GM06990 (cell line): ENCODE results near the gene NOXO1.

ENCODE experiments used
- DNase-seq: peaks from one replicate; pipeline ENCODE4 v3.0.0-alpha.2; 2011; ENCODE audit not compliant: insufficient read length; ENCODE audit errors: extremely low read depth
- H3K27me3 ChIP-seq: replicated peaks from 2 replicates; pipeline ENCODE4 v1.6.0; 2011; ENCODE audit warnings: low read length; ENCODE audit not compliant: control insufficient read depth, insufficient read depth
- H3K36me3 ChIP-seq: 2 replicates; pipeline ENCODE4 v1.5.1; 2011; ENCODE audit warnings: low read length; ENCODE audit not compliant: control insufficient read depth, insufficient read depth
- H3K4me3 ChIP-seq: replicated peaks from 2 replicates; pipeline ENCODE4 v1.5.1; 2011; ENCODE audit warnings: low read depth, mild to moderate bottlenecking, control low read depth, low read length
- CTCF ChIP-seq: IDR thresholded peaks from 2 replicates; pipeline ENCODE4 v1.5.1; 2011; ENCODE audit warnings: low read length, control low read depth, mild to moderate bottlenecking, inconsistent platforms; ENCODE audit not compliant: insufficient read depth, poor library complexity, severe bottlenecking

The NOXO1 gene

GRCh38 chr16:1997494-1998359, 16.5 kb upstream of the NOXO1 start:
- peaks cover 38% of the 10 kb centered on the region for H3K36me3 ChIP-seq
- TF ChIP-seq CTCF, result no peak
- DNase-seq, result no peak
- no peak overlapping the region for H3K4me3 ChIP-seq
- no peaks in the 10 kb centered on the region for H3K27me3 ChIP-seq

- no peak for TF ChIP-seq CTCF
- Histone ChIP-seq H3K4me3 (no peak overlapping the region), H3K36me3 (peaks cover 7% of the 10 kb centered on the region), H3K27me3 (no peaks in the 10 kb centered on the region)
- peak; percentile 22 for DNase-seq
These were observed 12.5 kb upstream of the NOXO1 start for GRCh38 chr16:1993731-1994131.

- Histone ChIP-seq H3K36me3 (peaks cover 4% of the 10 kb centered on the region), H3K27me3 (no peaks in the 10 kb centered on the region), H3K4me3 (no peak overlapping the region)
- TF ChIP-seq CTCF, result no peak
- DNase-seq, result peak; percentile 26
These were observed 11.5 kb upstream of the NOXO1 start for GRCh38 chr16:1992704-1993317.

DNA sequence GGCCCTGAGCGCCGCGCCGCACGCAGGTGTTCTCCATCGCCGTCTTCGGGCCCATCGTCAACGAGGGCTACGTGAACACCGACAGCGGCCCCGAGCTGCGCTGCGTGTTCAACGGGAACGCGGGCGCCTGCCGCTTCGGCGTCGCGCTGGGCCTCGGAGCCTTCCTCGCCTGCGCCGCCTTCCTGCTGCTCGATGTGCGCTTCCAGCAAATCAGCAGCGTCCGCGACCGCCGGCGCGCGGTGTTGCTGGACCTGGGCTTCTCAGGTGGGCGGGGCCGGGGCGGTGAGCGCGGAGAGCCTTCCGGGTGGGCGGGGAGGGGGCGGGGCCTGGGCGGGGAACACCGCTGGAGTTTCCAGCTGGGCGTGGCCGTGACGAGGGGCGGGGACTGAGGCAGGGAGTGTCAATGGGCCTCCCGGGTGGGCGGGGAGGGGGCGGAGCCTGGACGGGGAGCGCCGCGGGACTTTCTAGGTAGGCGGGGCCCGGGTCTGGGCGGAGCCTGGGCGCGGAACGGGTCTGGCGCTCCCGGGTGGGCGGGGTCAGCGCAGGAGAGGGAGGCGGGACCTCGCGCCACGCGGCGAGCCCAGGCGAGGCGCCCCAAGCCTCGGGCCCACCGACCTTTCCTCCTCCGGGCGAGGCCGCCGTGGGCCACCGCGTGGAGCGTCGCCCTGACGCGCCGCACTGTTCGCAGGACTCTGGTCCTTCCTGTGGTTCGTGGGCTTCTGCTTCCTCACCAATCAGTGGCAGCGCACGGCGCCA, 10.9 kb upstream of the NOXO1 start:
- peak; percentile 92 for DNase-seq
- Histone ChIP-seq H3K27me3 (no peaks in the 10 kb centered on the region), H3K4me3 (peak overlapping the region; percentile 27), H3K36me3 (peaks cover 3% of the 10 kb centered on the region)
- TF ChIP-seq CTCF, result no peak

- TF ChIP-seq CTCF, result no peak
- peaks cover 2% of the 10 kb centered on the region for H3K36me3 ChIP-seq
- DNase-seq, result no peak
- H3K27me3 ChIP-seq, result no peaks in the 10 kb centered on the region
- peak overlapping the region; percentile 27 for H3K4me3 ChIP-seq
These were observed 10.3 kb upstream of the NOXO1 start for GRCh38 chr16:1991588-1991947.
